Liver (tissue), 9 donors: Measurements from ENCODE around the gene ARL9. TPM values are rescaled to one million over a fixed set of nuclear protein-coding genes. Genes with fewer than 3 reads are reported as not detected.

Experiments used
- DNase-seq: peaks from one replicate; pipeline ENCODE4 v3.0.0-alpha.2; 2017; ENCODE audit warnings: low spot score
- H3K27ac ChIP-seq, 2 donors: one replicate each; pipeline ENCODE4 v1.7.0; 2013; ENCODE audit warnings: inconsistent platforms in 2 of 2, low read length in 2 of 2, control low read depth in 1 of 2, low read depth in 1 of 2, mild to moderate bottlenecking in 1 of 2
- H3K27me3 ChIP-seq, 4 donors: one replicate each; pipeline versions ENCODE4 v1.6.1 to v1.7.0; 2013; ENCODE audit warnings: low read length in 3 of 4, inconsistent platforms in 1 of 4, mild to moderate bottlenecking in 1 of 4, moderate library complexity in 1 of 4; ENCODE audit not compliant: control insufficient read depth in 4 of 4, insufficient read depth in 4 of 4
- H3K36me3 ChIP-seq, 4 donors: one replicate each; pipeline versions ENCODE4 v1.6.1 to v1.7.0; 2013; ENCODE audit warnings: low read length in 3 of 4, mild to moderate bottlenecking in 3 of 4, low read depth in 1 of 4, moderate library complexity in 1 of 4; ENCODE audit not compliant: control insufficient read depth in 4 of 4, insufficient read depth in 3 of 4
- H3K4me1 ChIP-seq, 4 donors: one replicate each; pipeline versions ENCODE4 v1.6.1 to v1.7.0; 2013; ENCODE audit warnings: low read length in 3 of 4, mild to moderate bottlenecking in 3 of 4, moderate library complexity in 1 of 4; ENCODE audit not compliant: control insufficient read depth in 4 of 4, insufficient read depth in 4 of 4
- H3K4me3 ChIP-seq, 3 donors: one replicate each; pipeline versions ENCODE4 v1.6.1 to v1.7.0; 2013; ENCODE audit warnings: low read length in 3 of 3, control low read depth in 1 of 3, low read depth in 1 of 3, mild to moderate bottlenecking in 1 of 3
- H3K9ac ChIP-seq, 2 donors: one replicate each; pipeline ENCODE4 v1.7.0; 2013; ENCODE audit warnings: low read length in 2 of 2, mild to moderate bottlenecking in 2 of 2, moderate library complexity in 2 of 2, control low read depth in 1 of 2, low read depth in 1 of 2
- H3K9me3 ChIP-seq, 4 donors: one replicate each; pipeline versions ENCODE4 v1.6.1 to v1.7.0; 2013; ENCODE audit warnings: low read length in 3 of 4; ENCODE audit not compliant: control insufficient read depth in 4 of 4
- ATF3 ChIP-seq: IDR thresholded peaks from 2 replicates; pipeline ENCODE4 v1.6.1; 2016; ENCODE audit warnings: antibody characterized with exemption
- CTCF ChIP-seq: fragments of 150-350 bp; IDR thresholded peaks from 2 replicates; pipeline ENCODE4 v1.5.1; 2017; ENCODE audit warnings: improper control_type of control experiment, low read depth, low read length; ENCODE audit not compliant: missing input control
- EGR1 ChIP-seq, 2 donors: IDR thresholded peaks; 2 replicates each; pipeline ENCODE4 v1.6.1; 2016 to 2018; ENCODE audit warnings: antibody characterized with exemption in 2 of 2, low read depth in 2 of 2
- FOXA1 ChIP-seq: IDR thresholded peaks from 2 replicates; pipeline ENCODE4 v1.6.1; 2016; ENCODE audit warnings: antibody characterized with exemption
- FOXA2 ChIP-seq: IDR thresholded peaks from 2 replicates; pipeline ENCODE4 v1.6.1; 2016; ENCODE audit warnings: antibody characterized with exemption
- GABPA ChIP-seq, 2 donors: IDR thresholded peaks in 1 of 2; conservative IDR thresholded peaks in 1 of 2; 2 replicates each; pipeline ENCODE4 v1.6.1; 2016; ENCODE audit warnings: antibody characterized with exemption in 2 of 2, mild to moderate bottlenecking in 1 of 2, moderate library complexity in 1 of 2
- HNF4A ChIP-seq, 2 donors: conservative IDR thresholded peaks; 2 replicates each; pipeline ENCODE4 v1.6.1; 2016; ENCODE audit warnings: antibody characterized with exemption in 2 of 2, mild to moderate bottlenecking in 2 of 2
- HNF4G ChIP-seq: IDR thresholded peaks from 2 replicates; pipeline ENCODE4 v1.6.1; 2016; ENCODE audit warnings: antibody characterized with exemption
- JUND ChIP-seq, 2 donors: IDR thresholded peaks; 2 replicates each; pipeline ENCODE4 v1.6.1; 2016; ENCODE audit warnings: antibody characterized with exemption in 2 of 2
- MAX ChIP-seq: IDR thresholded peaks from 2 replicates; pipeline ENCODE4 v1.6.1; 2016; ENCODE audit warnings: antibody characterized with exemption
- NR2F2 ChIP-seq: IDR thresholded peaks from 2 replicates; pipeline ENCODE4 v1.6.1; 2016; ENCODE audit warnings: antibody characterized with exemption
- RAD21 ChIP-seq, 2 donors: IDR thresholded peaks; 2 replicates each; pipeline ENCODE4 v1.6.1; 2016; ENCODE audit warnings: antibody characterized with exemption in 2 of 2, mild to moderate bottlenecking in 2 of 2
- REST ChIP-seq: IDR thresholded peaks from 2 replicates; pipeline ENCODE4 v1.6.1; 2016; ENCODE audit warnings: antibody characterized with exemption, mild to moderate bottlenecking
- RXRA ChIP-seq, 2 donors: IDR thresholded peaks; 2 replicates each; pipeline ENCODE4 v1.6.1; 2017 to 2018; ENCODE audit warnings: antibody characterized with exemption in 2 of 2, mild to moderate bottlenecking in 1 of 2
- SP1 ChIP-seq: IDR thresholded peaks from 2 replicates; pipeline ENCODE4 v1.6.1; 2018; ENCODE audit warnings: antibody characterized with exemption, mild to moderate bottlenecking
- TAF1 ChIP-seq: conservative IDR thresholded peaks from 2 replicates; pipeline ENCODE4 v1.6.1; 2016; ENCODE audit warnings: antibody characterized with exemption, mild to moderate bottlenecking
- YY1 ChIP-seq: IDR thresholded peaks from 2 replicates; pipeline ENCODE4 v1.6.1; 2016; ENCODE audit warnings: antibody characterized with exemption, mild to moderate bottlenecking
- ZBTB33 ChIP-seq: IDR thresholded peaks from 2 replicates; pipeline ENCODE4 v1.6.1; 2016; ENCODE audit warnings: antibody characterized with exemption
- WGBS: extraction: QIAGEN DNeasy Blood & Tissue Kit; methylation state at CpG from one replicate; pipeline ENCODE4 v1.1.7; 2013; 5-methylcytosine and 5-hydroxymethylcytosine counted together
- polyA plus RNA-seq, 2 donors: library from polyadenylated mRNA; stranded (reverse) in 1 of 2; unstranded in 1 of 2; fragments of 200-250 nt in 1 of 2; fragments of >200 nt in 1 of 2; fragmentation: Nextera tagmentation in 1 of 2; extraction: Ambion mirVana in 1 of 2; gene quantifications; one replicate each; pipeline versions ENCODE4 v1.2.1 to v1.2.3, GENCODE V29; 2013 to 2015
- total RNA-seq, 2 donors: library from RNA; depleted of rRNA; stranded (reverse); fragments of >200 nt; gene quantifications; one replicate each; pipeline ENCODE4 v1.2.3, GENCODE V29; 2014
- donor health status: healthy.
- donor health status: healthy.
- donor health status: healthy.
- donor health status: healthy.
- donor health status: healthy.

ARL9 gene
- total and polyA plus RNA-seq, 4 donors: 0.08 to 0.61 (median 0.10) TPM; not detected in 1

GRCh38 chr4:56530269-56531148 lies 24.9 kb downstream of the ARL9 start:
- no peak overlapping the region for H3K27ac ChIP-seq
- TF ChIP-seq ZBTB33 (peak; percentile 35), YY1 (no peak)
- 6% methylated on average over 68 of the region's 68 CpGs for whole genome bisulfite sequencing
- H3K4me3 ChIP-seq: peak overlapping the region in 2 of 3 donors; percentile 34 to 59
- H3K9me3 ChIP-seq: no peaks in the 10 kb centered on the region
- no peaks in the 10 kb centered on the region for H3K36me3 ChIP-seq
- peak; percentile 94 for DNase-seq
- peaks cover 0 to 12% (median 0%) of the 10 kb centered on the region in 4 donors for H3K27me3 ChIP-seq
- peaks cover 4 to 7% (median 6%) of the 10 kb centered on the region in 4 donors for H3K4me1 ChIP-seq
- no peak overlapping the region for H3K9ac ChIP-seq

GRCh38 chr4:56531149-56531770 lies 25.7 kb downstream of the ARL9 start:
- Histone ChIP-seq H3K36me3 (no peaks in the 10 kb centered on the region), H3K4me1 (peaks cover 4 to 7% (median 6%) of the 10 kb centered on the region in 4 donors), H3K4me3 (peak overlapping the region in 2 of 3 donors; percentile 34 to 59), H3K27ac (no peak overlapping the region), H3K9me3 (no peaks in the 10 kb centered on the region), H3K9ac (no peak overlapping the region), H3K27me3 (peaks cover 0 to 13% (median 0%) of the 10 kb centered on the region in 4 donors)
- no peak for DNase-seq
- TF ChIP-seq RAD21 (IDR thresholded peaks at IDR 0.05) (no peak), YY1 (no peak), TAF1 (no peak), JUND (IDR thresholded peaks at IDR 0.05) (no peak), HNF4A (conservative IDR thresholded peaks at IDR 0.05) (no peak), NR2F2 (no peak), HNF4G (no peak), SP1 (no peak), FOXA1 (no peak), GABPA (IDR thresholded peaks at IDR 0.05 in 1 of 2, conservative IDR thresholded peaks at IDR 0.05 in 1 of 2) (no peak), REST (no peak), ATF3 (no peak), ZBTB33 (no peak), FOXA2 (no peak), EGR1 (IDR thresholded peaks at IDR 0.05; ENCODE audit: low read depth in 2 of 2) (no peak), CTCF (no peak), RXRA (IDR thresholded peaks at IDR 0.05) (no peak), MAX (no peak)
- 31% methylated on average over 11 of the region's 11 CpGs for WGBS
